Measurements from ENCODE around the gene DCAF11. TPM values are rescaled to one million over a fixed set of nuclear protein-coding genes. Genes with fewer than 3 reads are reported as not detected.

The DCAF11 gene
- total and polyA plus RNA-seq, 2 of the 13 experiments (the other 11 are each of a cell fraction or from before 2014, with no cell fraction given) = 150 to 257 TPM

DNA sequence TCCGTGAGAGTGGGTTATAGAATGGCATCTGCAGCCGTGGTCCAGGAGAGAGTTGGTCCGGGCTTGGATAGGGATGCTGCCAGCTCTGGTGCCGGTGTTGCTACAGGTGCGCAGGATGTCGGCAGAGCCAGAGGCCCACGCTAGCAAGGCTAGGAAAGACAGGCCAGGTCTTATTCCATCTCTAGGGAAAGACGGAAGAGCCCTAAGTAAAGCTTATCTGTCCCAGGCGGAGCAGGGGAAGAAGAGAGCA lies 20.9 kb downstream of the DCAF11 start (continued):
- TF ChIP-seq, protein P1, sequence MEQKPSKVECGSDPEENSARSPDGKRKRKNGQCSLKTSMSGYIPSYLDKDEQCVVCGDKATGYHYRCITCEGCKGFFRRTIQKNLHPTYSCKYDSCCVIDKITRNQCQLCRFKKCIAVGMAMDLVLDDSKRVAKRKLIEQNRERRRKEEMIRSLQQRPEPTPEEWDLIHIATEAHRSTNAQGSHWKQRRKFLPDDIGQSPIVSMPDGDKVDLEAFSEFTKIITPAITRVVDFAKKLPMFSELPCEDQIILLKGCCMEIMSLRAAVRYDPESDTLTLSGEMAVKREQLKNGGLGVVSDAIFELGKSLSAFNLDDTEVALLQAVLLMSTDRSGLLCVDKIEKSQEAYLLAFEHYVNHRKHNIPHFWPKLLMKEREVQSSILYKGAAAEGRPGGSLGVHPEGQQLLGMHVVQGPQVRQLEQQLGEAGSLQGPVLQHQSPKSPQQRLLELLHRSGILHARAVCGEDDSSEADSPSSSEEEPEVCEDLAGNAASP (CRISPR knock-in tag; IDR thresholded peaks at IDR 0.05; ENCODE audit: borderline replicate concordance) = no peak
- TF ChIP-seq, protein P2, sequence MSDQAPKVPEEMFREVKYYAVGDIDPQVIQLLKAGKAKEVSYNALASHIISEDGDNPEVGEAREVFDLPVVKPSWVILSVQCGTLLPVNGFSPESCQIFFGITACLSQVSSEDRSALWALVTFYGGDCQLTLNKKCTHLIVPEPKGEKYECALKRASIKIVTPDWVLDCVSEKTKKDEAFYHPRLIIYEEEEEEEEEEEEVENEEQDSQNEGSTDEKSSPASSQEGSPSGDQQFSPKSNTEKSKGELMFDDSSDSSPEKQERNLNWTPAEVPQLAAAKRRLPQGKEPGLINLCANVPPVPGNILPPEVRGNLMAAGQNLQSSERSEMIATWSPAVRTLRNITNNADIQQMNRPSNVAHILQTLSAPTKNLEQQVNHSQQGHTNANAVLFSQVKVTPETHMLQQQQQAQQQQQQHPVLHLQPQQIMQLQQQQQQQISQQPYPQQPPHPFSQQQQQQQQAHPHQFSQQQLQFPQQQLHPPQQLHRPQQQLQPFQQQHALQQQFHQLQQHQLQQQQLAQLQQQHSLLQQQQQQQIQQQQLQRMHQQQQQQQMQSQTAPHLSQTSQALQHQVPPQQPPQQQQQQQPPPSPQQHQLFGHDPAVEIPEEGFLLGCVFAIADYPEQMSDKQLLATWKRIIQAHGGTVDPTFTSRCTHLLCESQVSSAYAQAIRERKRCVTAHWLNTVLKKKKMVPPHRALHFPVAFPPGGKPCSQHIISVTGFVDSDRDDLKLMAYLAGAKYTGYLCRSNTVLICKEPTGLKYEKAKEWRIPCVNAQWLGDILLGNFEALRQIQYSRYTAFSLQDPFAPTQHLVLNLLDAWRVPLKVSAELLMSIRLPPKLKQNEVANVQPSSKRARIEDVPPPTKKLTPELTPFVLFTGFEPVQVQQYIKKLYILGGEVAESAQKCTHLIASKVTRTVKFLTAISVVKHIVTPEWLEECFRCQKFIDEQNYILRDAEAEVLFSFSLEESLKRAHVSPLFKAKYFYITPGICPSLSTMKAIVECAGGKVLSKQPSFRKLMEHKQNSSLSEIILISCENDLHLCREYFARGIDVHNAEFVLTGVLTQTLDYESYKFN (CRISPR knock-in tag; conservative IDR thresholded peaks at IDR 0.05) = no peak
- no peak for TF ChIP-seq ZKSCAN8 (CRISPR knock-in tag; IDR thresholded peaks at IDR 0.05; ENCODE audit: borderline replicate concordance)
- no peak for TF ChIP-seq ZSCAN31 (CRISPR knock-in tag; IDR thresholded peaks at IDR 0.05; ENCODE audit: low read depth)
- no peak for TF ChIP-seq ELF3 (CRISPR knock-in tag; IDR thresholded peaks at IDR 0.05)
- TF ChIP-seq ZNF564 (CRISPR knock-in tag; IDR thresholded peaks at IDR 0.05) = no peak
- TF ChIP-seq ZNF138 (CRISPR knock-in tag; IDR thresholded peaks at IDR 0.05; ENCODE audit: low read depth) = no peak
- no peak; the same call in 1 of the 2 replicates for TF ChIP-seq KDM5A (IDR thresholded peaks at IDR 0.05; ENCODE audit: borderline replicate concordance, low read length)
- no peak for TF ChIP-seq TOPORS (CRISPR knock-in tag; IDR thresholded peaks at IDR 0.05)
- no peak for TF ChIP-seq NKX3-1 (CRISPR knock-in tag; IDR thresholded peaks at IDR 0.05)
- TF ChIP-seq SALL1 (CRISPR knock-in tag; IDR thresholded peaks at IDR 0.05) = no peak
- TF ChIP-seq HDAC1 (CRISPR knock-in tag; IDR thresholded peaks at IDR 0.05) = no peak
- TF ChIP-seq, protein P3, sequence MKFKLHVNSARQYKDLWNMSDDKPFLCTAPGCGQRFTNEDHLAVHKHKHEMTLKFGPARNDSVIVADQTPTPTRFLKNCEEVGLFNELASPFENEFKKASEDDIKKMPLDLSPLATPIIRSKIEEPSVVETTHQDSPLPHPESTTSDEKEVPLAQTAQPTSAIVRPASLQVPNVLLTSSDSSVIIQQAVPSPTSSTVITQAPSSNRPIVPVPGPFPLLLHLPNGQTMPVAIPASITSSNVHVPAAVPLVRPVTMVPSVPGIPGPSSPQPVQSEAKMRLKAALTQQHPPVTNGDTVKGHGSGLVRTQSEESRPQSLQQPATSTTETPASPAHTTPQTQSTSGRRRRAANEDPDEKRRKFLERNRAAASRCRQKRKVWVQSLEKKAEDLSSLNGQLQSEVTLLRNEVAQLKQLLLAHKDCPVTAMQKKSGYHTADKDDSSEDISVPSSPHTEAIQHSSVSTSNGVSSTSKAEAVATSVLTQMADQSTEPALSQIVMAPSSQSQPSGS (CRISPR knock-in tag; IDR thresholded peaks at IDR 0.05) = no peak
- no peak for TF ChIP-seq NFIB (CRISPR knock-in tag; IDR thresholded peaks at IDR 0.05; ENCODE audit: borderline replicate concordance)
- TF ChIP-seq, protein P4, sequence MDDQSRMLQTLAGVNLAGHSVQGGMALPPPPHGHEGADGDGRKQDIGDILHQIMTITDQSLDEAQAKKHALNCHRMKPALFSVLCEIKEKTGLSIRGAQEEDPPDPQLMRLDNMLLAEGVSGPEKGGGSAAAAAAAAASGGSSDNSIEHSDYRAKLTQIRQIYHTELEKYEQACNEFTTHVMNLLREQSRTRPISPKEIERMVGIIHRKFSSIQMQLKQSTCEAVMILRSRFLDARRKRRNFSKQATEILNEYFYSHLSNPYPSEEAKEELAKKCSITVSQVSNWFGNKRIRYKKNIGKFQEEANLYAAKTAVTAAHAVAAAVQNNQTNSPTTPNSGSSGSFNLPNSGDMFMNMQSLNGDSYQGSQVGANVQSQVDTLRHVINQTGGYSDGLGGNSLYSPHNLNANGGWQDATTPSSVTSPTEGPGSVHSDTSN (CRISPR knock-in tag; IDR thresholded peaks at IDR 0.05; ENCODE audit: borderline replicate concordance) = no peak
- TF ChIP-seq, protein P5, sequence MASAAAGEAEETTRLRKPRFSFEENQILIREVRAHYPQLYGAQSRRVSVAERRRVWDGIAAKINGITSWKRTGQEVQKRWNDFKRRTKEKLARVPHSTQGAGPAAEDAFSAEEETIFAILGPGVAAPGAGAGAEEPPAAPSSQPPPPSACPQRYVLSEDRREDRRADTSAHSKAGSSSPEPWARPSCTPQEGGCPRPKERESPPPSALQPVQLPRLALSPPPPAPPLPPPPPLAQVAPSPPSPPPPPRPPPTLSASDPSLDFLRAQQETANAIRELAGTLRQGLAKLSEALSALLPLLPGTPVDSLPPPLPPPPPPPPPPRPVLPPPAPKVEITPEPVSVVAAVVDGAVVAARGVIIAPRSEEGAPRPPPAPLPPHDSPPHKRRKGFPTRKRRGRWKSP (CRISPR knock-in tag; IDR thresholded peaks at IDR 0.05) = no peak
- TF ChIP-seq, protein P6, sequence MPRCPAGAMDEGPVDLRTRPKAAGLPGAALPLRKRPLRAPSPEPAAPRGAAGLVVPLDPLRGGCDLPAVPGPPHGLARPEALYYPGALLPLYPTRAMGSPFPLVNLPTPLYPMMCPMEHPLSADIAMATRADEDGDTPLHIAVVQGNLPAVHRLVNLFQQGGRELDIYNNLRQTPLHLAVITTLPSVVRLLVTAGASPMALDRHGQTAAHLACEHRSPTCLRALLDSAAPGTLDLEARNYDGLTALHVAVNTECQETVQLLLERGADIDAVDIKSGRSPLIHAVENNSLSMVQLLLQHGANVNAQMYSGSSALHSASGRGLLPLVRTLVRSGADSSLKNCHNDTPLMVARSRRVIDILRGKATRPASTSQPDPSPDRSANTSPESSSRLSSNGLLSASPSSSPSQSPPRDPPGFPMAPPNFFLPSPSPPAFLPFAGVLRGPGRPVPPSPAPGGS (CRISPR knock-in tag; IDR thresholded peaks at IDR 0.05) = no peak; the same call in 1 of the 2 replicates
- no peak for TF ChIP-seq TBX3 (IDR thresholded peaks at IDR 0.05; ENCODE audit: borderline replicate concordance)
